Fibroblast of the aortic adventitia (primary cell): ENCODE results near the gene ACACB. TPM values are rescaled to one million over a fixed set of nuclear protein-coding genes. Genes with fewer than 3 reads are reported as not detected.

Source experiments
- DNase-seq: peaks from one replicate; pipeline ENCODE4 v3.0.0-alpha.2; 2010; ENCODE audit warnings: low read depth
- H3K4me3 ChIP-seq: 2 replicates; pipeline ENCODE4 v1.5.1; 2011; ENCODE audit warnings: low read depth, mild to moderate bottlenecking, control low read depth, low read length, moderate library complexity
- total RNA-seq: library from RNA; depleted of rRNA; stranded (reverse); fragments of >200 nt; gene quantifications from 2 replicates; pipeline ENCODE4 v1.2.3, GENCODE V29; 2012; ENCODE audit warnings: low replicate concordance
- TF ChIP-seq, protein P1 (sequence below): IDR thresholded peaks from 2 replicates; pipeline ENCODE4 v1.5.1; 2011; ENCODE audit warnings: mild to moderate bottlenecking, low read length, control low read depth, inconsistent platforms; ENCODE audit not compliant: insufficient read depth

Gene ACACB
- total RNA-seq, 1 donor, result 14.7 TPM

GRCh38 chr12:109294286-109294796 is 178.0 kb downstream of the ACACB start:
- no peak overlapping the region for H3K4me3 ChIP-seq
- TF ChIP-seq, protein P1, sequence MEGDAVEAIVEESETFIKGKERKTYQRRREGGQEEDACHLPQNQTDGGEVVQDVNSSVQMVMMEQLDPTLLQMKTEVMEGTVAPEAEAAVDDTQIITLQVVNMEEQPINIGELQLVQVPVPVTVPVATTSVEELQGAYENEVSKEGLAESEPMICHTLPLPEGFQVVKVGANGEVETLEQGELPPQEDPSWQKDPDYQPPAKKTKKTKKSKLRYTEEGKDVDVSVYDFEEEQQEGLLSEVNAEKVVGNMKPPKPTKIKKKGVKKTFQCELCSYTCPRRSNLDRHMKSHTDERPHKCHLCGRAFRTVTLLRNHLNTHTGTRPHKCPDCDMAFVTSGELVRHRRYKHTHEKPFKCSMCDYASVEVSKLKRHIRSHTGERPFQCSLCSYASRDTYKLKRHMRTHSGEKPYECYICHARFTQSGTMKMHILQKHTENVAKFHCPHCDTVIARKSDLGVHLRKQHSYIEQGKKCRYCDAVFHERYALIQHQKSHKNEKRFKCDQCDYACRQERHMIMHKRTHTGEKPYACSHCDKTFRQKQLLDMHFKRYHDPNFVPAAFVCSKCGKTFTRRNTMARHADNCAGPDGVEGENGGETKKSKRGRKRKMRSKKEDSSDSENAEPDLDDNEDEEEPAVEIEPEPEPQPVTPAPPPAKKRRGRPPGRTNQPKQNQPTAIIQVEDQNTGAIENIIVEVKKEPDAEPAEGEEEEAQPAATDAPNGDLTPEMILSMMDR, result no peak
- no peak for DNase-seq

DNA sequence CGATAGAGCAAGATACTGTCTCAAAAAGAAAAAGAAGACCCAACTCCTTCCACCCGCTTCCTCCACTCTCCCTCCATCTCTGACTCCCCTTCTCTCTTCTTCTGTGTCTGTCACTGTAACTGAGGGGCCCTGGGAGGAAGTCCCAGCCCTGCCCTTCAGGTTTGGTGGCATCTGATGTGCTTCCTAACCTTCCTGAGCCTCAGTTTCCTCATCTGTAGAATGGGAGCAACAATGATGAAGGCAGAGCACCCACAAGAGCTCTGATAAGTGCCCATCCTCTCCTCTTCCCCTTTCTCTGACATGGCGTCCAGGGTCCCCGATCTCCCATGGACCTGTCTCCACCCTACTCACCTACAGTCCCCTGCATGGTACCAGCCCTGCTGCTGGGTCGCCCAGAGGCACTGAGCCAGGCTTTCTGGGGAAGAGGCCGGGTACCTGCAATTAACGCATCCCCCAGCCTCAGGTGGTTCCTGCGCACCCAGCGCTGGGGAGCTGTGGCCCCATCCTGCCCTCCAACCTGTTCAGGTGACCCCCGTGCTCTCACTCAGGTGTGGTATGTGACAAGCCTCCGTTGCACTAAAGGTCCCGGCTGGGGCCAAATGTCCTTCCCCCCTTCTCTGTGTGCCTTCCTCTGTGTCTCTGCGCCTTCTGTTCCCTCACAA is 179.5 kb downstream of the ACACB start:
- no peak overlapping the region for H3K4me3 ChIP-seq
- no peak for DNase-seq
- TF ChIP-seq, protein P1, result no peak

- no peak for DNase-seq
- TF ChIP-seq, protein P1, result no peak
- H3K4me3 ChIP-seq, result no peak overlapping the region
Measured at GRCh38 chr12:109296431-109296830, 180.0 kb downstream of the ACACB start.

GRCh38 chr12:109299849-109300248 is 183.5 kb downstream of the ACACB start:
- TF ChIP-seq, protein P1, result no peak

DNA sequence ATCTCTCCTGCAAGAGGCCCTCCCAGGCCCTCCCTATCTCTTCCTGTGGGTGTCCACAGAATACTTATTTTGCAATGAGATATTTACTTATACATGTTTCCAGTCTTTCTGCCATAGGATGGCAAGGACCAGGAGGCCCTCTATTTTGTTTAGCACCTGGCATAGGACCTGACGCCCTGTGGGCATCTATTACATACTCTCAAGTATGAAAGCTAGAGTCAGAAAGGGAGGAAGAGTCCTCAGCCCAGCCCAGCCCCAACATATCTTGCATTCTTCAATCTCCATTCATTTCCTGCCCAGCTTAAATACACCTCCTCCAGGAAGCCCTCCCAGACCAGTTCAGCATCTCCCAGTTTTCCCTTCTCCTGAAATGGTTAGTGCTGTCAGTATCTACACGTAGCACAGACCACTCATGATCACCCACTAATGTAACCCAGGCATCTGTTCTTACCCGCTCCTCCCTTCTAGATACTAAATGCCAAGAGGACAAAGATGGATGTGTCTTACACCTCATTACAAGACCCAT is 185.3 kb downstream of the ACACB start:
- H3K4me3 ChIP-seq, result no peak overlapping the region
- TF ChIP-seq, protein P1, result no peak
- DNase-seq, result no peak

More at GRCh38 chr12:109299849-109300248, 183.5 kb downstream of the ACACB start:
- H3K4me3 ChIP-seq, result no peak overlapping the region
- no peak for DNase-seq

DNA sequence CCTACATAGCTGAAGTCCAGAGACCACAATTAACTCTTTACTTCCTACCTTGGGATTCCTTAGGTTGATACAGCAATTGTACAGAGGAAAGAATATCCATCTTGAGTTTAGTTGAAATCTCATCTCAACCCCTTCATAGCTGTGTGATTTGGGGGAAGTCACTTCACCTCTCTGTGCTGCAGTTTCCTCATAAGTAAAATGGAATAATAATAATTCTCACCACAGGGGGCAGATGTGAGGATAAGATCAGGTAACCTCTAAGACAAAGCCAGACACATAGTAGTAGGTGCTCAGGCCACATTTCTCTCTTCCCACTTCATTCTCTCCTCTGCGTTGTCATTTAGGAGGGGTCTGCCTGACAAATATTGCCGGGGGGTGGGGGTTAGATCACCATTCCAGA is 186.0 kb downstream of the ACACB start:
- H3K4me3 ChIP-seq, result no peak overlapping the region
- TF ChIP-seq, protein P1, result no peak
- DNase-seq, result no peak
